HepG2 (cell line): ENCODE data around the gene CAPN15. TPM values are rescaled to one million over a fixed set of nuclear protein-coding genes. Genes with fewer than 3 reads are reported as not detected.

Source experiments
- ATAC-seq: fragments of 200-7000 bp; cut with Tn5 transposase; 3 replicates; pipeline ENCODE4 v1.9.1; 2020; ENCODE audit warnings: mild to moderate bottlenecking, moderate library complexity
- BruUV-seq: library from RNA; stranded (reverse); fragments of 400-500 nt; replicated peaks from 2 replicates; lab custom pipeline; 2021; lab: Mats Ljungman, UMichigan
- CTCF ChIA-PET: fragments of 300-600 bp; formaldehyde crosslinking; extraction: SDS; loops from one replicate; lab custom pipeline; 2021; ENCODE audit warnings: low total read pairs, inconsistent platforms, low intra/inter-chr PET ratio; lab: Yijun Ruan, JAX
- POLR2A ChIA-PET: fragments of 350-600 bp; sonication (Branson Sonifier 250); formaldehyde crosslinking; loops from one replicate; lab custom pipeline; 2020; ENCODE audit warnings: antibody characterized with exemption, inconsistent platforms; lab: Yijun Ruan, JAX
- DNase-seq: peaks from one replicate; pipeline ENCODE4 v3.0.0-alpha.2; 2015; ENCODE audit warnings: low spot score
- FAIRE-seq: peaks from 3 replicates; lab custom pipeline; 2011; peaks lifted over from hg19 to GRCh38; lab: Jason Lieb, UNC
- H2AFZ ChIP-seq: one replicate; pipeline ENCODE4 v1.6.1; 2011; ENCODE audit warnings: low read length, inconsistent platforms
- H3K27ac ChIP-seq: fragments of 300-600 bp; 3 replicates; pipeline ENCODE4 v1.8.0; 2011; ENCODE audit warnings: mixed run types, mild to moderate bottlenecking, mixed read lengths, low read length, inconsistent platforms; ENCODE audit not compliant: insufficient read depth; ENCODE audit errors: extremely low read length
- H3K27me3 ChIP-seq, 2 experiments: fragments of 200-600 bp in 1 of 2; 2 replicates in 1 of 2; 3 replicates in 1 of 2; pipeline versions ENCODE4 v1.6.0 to v1.8.0; 2011; ENCODE audit warnings: low read length in 2 of 2, mild to moderate bottlenecking in 2 of 2, moderate library complexity in 2 of 2, inconsistent platforms in 1 of 2; ENCODE audit not compliant: insufficient read depth in 2 of 2, control insufficient read depth in 1 of 2
- H3K36me3 ChIP-seq, 2 experiments: fragments of 200-600 bp in 1 of 2; replicated peaks in 1 of 2; 2 replicates in 1 of 2; 3 replicates in 1 of 2; pipeline versions ENCODE4 v1.5.1 to v1.8.0; 2011; ENCODE audit warnings: low read length in 2 of 2, inconsistent platforms in 1 of 2; ENCODE audit not compliant: insufficient read depth in 2 of 2, control insufficient read depth in 1 of 2
- H3K4me1 ChIP-seq: 2 replicates; pipeline ENCODE4 v1.5.1; 2012; ENCODE audit warnings: low read length, inconsistent platforms; ENCODE audit not compliant: insufficient read depth
- H3K4me2 ChIP-seq: 2 replicates; pipeline ENCODE4 v1.6.0; 2011; ENCODE audit warnings: low read depth, low read length, inconsistent platforms
- H3K4me3 ChIP-seq, 3 experiments: fragments of 200-600 bp in 1 of 3; sonication (generic), shearing (Covaris generic) in 1 of 3; replicated peaks in 1 of 3; 2 replicates each; pipeline ENCODE4 v1.5.1; 2011 to 2016; ENCODE audit warnings: low read length in 3 of 3, inconsistent platforms in 2 of 3, low read depth in 2 of 3, mild to moderate bottlenecking in 2 of 3, control low read depth in 1 of 3, mixed read lengths in 1 of 3; ENCODE audit not compliant: insufficient read depth in 1 of 3
- H3K79me2 ChIP-seq: one replicate; pipeline ENCODE4 v1.6.1; 2011; ENCODE audit warnings: low read length, inconsistent platforms; ENCODE audit not compliant: insufficient read depth
- H3K9ac ChIP-seq: 2 replicates; pipeline ENCODE4 v1.6.0; 2011; ENCODE audit warnings: mild to moderate bottlenecking, low read depth, low read length, inconsistent platforms; ENCODE audit not compliant: insufficient read depth
- H3K9me3 ChIP-seq: 2 replicates; pipeline ENCODE4 v1.5.1; 2012; ENCODE audit warnings: mild to moderate bottlenecking, low read length
- H4K20me1 ChIP-seq: 2 replicates; pipeline ENCODE4 v1.6.0; 2011; ENCODE audit warnings: inconsistent platforms, mild to moderate bottlenecking, low read length, moderate library complexity; ENCODE audit not compliant: insufficient read depth
- ERF ChIP-seq: IDR thresholded peaks from 2 replicates; pipeline ENCODE4 v1.6.1; 2018; ENCODE audit warnings: missing biosample characterization, missing genetic modification reagents
- FOXK1 ChIP-seq: sonication (generic); formaldehyde crosslinking; IDR thresholded peaks from 2 replicates; pipeline ENCODE4 v1.4.0; 2020; ENCODE audit warnings: low read depth, missing genetic modification reagents, borderline replicate concordance
- GATAD1 ChIP-seq: IDR thresholded peaks from 2 replicates; pipeline ENCODE4 v1.6.1; 2016; ENCODE audit warnings: missing genetic modification reagents, missing compliant biosample characterization
- HDAC1 ChIP-seq: sonication (generic); formaldehyde crosslinking; IDR thresholded peaks from 2 replicates; pipeline ENCODE4 v1.5.1; 2020; ENCODE audit warnings: mild to moderate bottlenecking, missing genetic modification reagents
- KMT2A ChIP-seq: sonication (generic); formaldehyde crosslinking; IDR thresholded peaks from 2 replicates; pipeline ENCODE4 v1.4.0; 2020; ENCODE audit warnings: missing genetic modification reagents
- MAZ ChIP-seq, 2 experiments: sonication (generic) in 1 of 2; formaldehyde crosslinking in 1 of 2; IDR thresholded peaks; 2 replicates each; pipeline versions ENCODE4 v1.5.0 to v1.6.1; 2012 to 2020; ENCODE audit warnings: low read depth in 2 of 2, mild to moderate bottlenecking in 2 of 2, borderline replicate concordance in 1 of 2, improper control_type of control experiment in 1 of 2, low read length in 1 of 2, missing genetic modification reagents in 1 of 2, moderate library complexity in 1 of 2
- PHF8 ChIP-seq: sonication (generic); formaldehyde crosslinking; IDR thresholded peaks from 2 replicates; pipeline ENCODE4 v1.5.0; 2020; ENCODE audit warnings: missing genetic modification reagents
- RFX1 ChIP-seq: fragments of 450-650 bp; IDR thresholded peaks from 2 replicates; pipeline ENCODE4 v1.6.1; 2017
- SAP130 ChIP-seq: IDR thresholded peaks from 2 replicates; pipeline ENCODE4 v1.6.1; 2016; ENCODE audit warnings: low read depth
- SOX13 ChIP-seq, 3 experiments: fragments of 450-650 bp in 1 of 3; sonication (generic) in 1 of 3; formaldehyde crosslinking in 1 of 3; IDR thresholded peaks in 2 of 3; conservative IDR thresholded peaks in 1 of 3; 2 replicates each; pipeline versions ENCODE4 v1.5.0 to v1.6.1; 2016 to 2020; ENCODE audit warnings: antibody characterized with exemption in 1 of 3, mild to moderate bottlenecking in 1 of 3, missing compliant biosample characterization in 1 of 3, missing genetic modification reagents in 1 of 3, moderate library complexity in 1 of 3
- THAP11 ChIP-seq: IDR thresholded peaks from 2 replicates; pipeline ENCODE4 v1.6.1; 2016; ENCODE audit warnings: missing biosample characterization, missing genetic modification reagents
- XRCC5 ChIP-seq: fragments of 200-400 bp; formaldehyde crosslinking; optimal IDR thresholded peaks from 2 replicates; pipeline ENCODE3; 2017; ENCODE audit warnings: mild to moderate bottlenecking, low read length
- YEATS4 ChIP-seq: sonication (generic); formaldehyde crosslinking; IDR thresholded peaks from 2 replicates; pipeline ENCODE4 v1.4.0; 2020; ENCODE audit warnings: missing genetic modification reagents, borderline replicate concordance
- ZFP36 ChIP-seq: fragments of 150-350 bp; IDR thresholded peaks from 2 replicates; pipeline ENCODE4 v1.6.1; 2018; ENCODE audit warnings: borderline replicate concordance, low read length, low read depth; ENCODE audit not compliant: partially characterized antibody
- ZNF577 ChIP-seq: sonication (generic); formaldehyde crosslinking; IDR thresholded peaks from 2 replicates; pipeline ENCODE4 v1.4.0; 2020; ENCODE audit warnings: mild to moderate bottlenecking, low read depth, missing genetic modification reagents, borderline replicate concordance
- WGBS: methylation state at CpG from one replicate; pipeline ENCODE4 v1.1.6; 2017; ENCODE audit warnings: low lambda C conversion rate; 5-methylcytosine and 5-hydroxymethylcytosine counted together
- in situ Hi-C: cut with HindIII; loops from 2 replicates; pipeline ENCODE4 v1.10.0; 2017; ENCODE audit warnings: low pct_unique_long_range_greater_than_20kb; ENCODE audit not compliant: extremely low pct_ligation_motif_present
- intact Hi-C: fragments of 100-400 bp; cut with micrococcal nuclease; formaldehyde crosslinking; loops from one replicate; pipeline ENCODE4 v1.10.0; 2022; ENCODE audit not compliant: unreplicated experiment
- polyA plus RNA-seq, 8 experiments: library from polyadenylated mRNA; depleted of rRNA in 3 of 8; stranded (reverse) in 7 of 8; unstranded in 1 of 8; fragments of >200 nt; fragmentation: Illumina TruSeq in 4 of 8; extraction: Trizol in 4 of 8; gene quantifications; 2 replicates each; pipeline versions ENCODE4 v1.2.1 to v1.2.3, GENCODE V29; 2011 to 2016; ENCODE audit warnings: low read depth in 4 of 8, missing spikeins in 1 of 8, mixed read lengths in 1 of 8; ENCODE audit not compliant: insufficient read depth in 1 of 8
- total RNA-seq, 5 experiments: library from RNA; depleted of rRNA; stranded (reverse); fragments of >200 nt; fragmentation: Illumina TruSeq; extraction: Trizol; gene quantifications; 2 replicates each; pipeline ENCODE4 v1.2.3, GENCODE V29; 2016; ENCODE audit warnings: low read depth in 1 of 5
- TF ChIP-seq, protein P1 (sequence below): sonication (generic); formaldehyde crosslinking; IDR thresholded peaks from 2 replicates; pipeline ENCODE4 v1.4.0; 2020; ENCODE audit warnings: mild to moderate bottlenecking, low read depth, missing genetic modification reagents
- TF ChIP-seq, protein P2 (sequence below): sonication (generic); formaldehyde crosslinking; conservative IDR thresholded peaks from 2 replicates; pipeline ENCODE4 v1.8.0; 2022; ENCODE audit warnings: mild to moderate bottlenecking, moderate library complexity, missing genetic modification reagents
- TF ChIP-seq, protein P3 (sequence below): IDR thresholded peaks from 2 replicates; pipeline ENCODE4 v1.6.1; 2016; ENCODE audit warnings: missing compliant biosample characterization, missing genetic modification reagents, borderline replicate concordance

The CAPN15 gene
- total and polyA plus RNA-seq, 2 of the 13 experiments (the other 11 are each of a cell fraction or from before 2014, with no cell fraction given) = 14.9 to 24.5 TPM

DNA sequence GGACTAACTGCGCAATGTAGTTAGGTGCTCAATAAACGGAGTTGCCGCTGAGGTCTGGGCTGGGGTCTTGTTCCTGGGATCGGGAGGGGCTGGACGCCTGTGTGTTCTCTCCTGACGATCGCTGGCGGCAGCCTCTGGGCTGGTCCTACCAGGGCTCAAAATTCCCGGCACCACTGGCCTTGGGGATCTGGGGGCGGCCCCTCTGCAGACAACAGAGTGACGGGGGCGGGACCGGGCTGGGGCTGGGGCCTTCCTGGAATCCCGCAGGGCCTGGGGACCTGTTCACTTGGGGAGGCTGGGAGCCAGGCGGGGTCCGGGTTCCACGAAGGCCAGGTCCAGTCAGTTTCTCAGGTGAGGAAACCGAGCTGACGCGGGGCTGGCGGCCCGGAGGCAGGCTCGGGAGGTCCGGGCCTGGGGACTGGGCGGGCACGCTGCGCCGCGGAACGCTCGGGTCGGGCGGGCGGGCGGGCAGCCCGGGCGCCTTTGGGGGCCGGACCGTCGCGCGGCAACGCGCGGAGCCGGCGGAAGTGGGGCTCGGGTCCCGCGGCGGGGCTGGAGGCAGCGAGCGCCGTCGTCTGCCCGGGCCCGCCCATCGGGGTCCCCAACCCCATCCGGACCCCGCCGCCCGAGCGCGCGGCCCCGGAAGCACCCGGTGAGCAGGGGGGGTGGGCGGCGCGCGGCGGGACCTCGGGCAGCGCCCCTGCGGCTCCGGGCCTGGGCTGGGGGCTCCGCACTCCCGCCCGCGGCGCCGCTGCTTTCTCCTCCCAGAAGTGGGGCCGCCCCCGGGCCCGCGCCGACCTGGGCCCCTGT is 42.1 kb downstream of the CAPN15 start, which contains the start of gene PIGQ:
Gene PIGQ, plus strand, starts transcription at position 524 of the 810 bp plus-strand sequence. CDS start 4,107 bp downstream, outside the sequence.
- no peak for FAIRE-seq
- H2AFZ ChIP-seq = no peak within 1 kb of the TSS
- TF ChIP-seq GATAD1 = peak; percentile 56
- TF ChIP-seq ZNF577 = no peak
- TF ChIP-seq, protein P1, sequence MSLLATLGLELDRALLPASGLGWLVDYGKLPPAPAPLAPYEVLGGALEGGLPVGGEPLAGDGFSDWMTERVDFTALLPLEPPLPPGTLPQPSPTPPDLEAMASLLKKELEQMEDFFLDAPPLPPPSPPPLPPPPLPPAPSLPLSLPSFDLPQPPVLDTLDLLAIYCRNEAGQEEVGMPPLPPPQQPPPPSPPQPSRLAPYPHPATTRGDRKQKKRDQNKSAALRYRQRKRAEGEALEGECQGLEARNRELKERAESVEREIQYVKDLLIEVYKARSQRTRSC (CRISPR knock-in tag) = 0 out of 2 replicates have a peak, but pooled peaks have one; percentile 58
- TF ChIP-seq YEATS4 = peak; percentile 23; the same call in 1 of the 2 replicates
- no peak for TF ChIP-seq SOX13 (IDR thresholded peaks at IDR 0.05)
- no peak for TF ChIP-seq SOX13 (CRISPR knock-in tag; conservative IDR thresholded peaks at IDR 0.05 in 1 of 2, IDR thresholded peaks at IDR 0.05 in 1 of 2)
- peak; percentile 91 for TF ChIP-seq SAP130 (CRISPR knock-in tag)
- TF ChIP-seq, protein P2, sequence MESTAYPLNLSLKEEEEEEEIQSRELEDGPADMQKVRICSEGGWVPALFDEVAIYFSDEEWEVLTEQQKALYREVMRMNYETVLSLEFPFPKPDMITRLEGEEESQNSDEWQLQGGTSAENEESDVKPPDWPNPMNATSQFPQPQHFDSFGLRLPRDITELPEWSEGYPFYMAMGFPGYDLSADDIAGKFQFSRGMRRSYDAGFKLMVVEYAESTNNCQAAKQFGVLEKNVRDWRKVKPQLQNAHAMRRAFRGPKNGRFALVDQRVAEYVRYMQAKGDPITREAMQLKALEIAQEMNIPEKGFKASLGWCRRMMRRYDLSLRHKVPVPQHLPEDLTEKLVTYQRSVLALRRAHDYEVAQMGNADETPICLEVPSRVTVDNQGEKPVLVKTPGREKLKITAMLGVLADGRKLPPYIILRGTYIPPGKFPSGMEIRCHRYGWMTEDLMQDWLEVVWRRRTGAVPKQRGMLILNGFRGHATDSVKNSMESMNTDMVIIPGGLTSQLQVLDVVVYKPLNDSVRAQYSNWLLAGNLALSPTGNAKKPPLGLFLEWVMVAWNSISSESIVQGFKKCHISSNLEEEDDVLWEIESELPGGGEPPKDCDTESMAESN (CRISPR knock-in tag) = 0 out of 2 replicates have a peak, but pooled peaks have one; percentile 30
- 0 out of 2 replicates have a peak, but pooled peaks have one; percentile 18 for TF ChIP-seq FOXK1 (CRISPR knock-in tag)
- TF ChIP-seq PHF8 (CRISPR knock-in tag) = peak; percentile 61
- peak; percentile 27 for TF ChIP-seq THAP11 (CRISPR knock-in tag)
- TF ChIP-seq, protein P3, sequence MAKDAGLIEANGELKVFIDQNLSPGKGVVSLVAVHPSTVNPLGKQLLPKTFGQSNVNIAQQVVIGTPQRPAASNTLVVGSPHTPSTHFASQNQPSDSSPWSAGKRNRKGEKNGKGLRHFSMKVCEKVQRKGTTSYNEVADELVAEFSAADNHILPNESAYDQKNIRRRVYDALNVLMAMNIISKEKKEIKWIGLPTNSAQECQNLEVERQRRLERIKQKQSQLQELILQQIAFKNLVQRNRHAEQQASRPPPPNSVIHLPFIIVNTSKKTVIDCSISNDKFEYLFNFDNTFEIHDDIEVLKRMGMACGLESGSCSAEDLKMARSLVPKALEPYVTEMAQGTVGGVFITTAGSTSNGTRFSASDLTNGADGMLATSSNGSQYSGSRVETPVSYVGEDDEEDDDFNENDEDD (CRISPR knock-in tag) = peak; percentile 46; the same call in 1 of the 2 replicates
- peak; percentile 62; the same call in 1 of the 2 replicates for TF ChIP-seq HDAC1 (CRISPR knock-in tag)
- TF ChIP-seq ZFP36 = no peak
- TF ChIP-seq KMT2A (CRISPR knock-in tag) = 0 out of 2 replicates have a peak, but pooled peaks have one; percentile 25
- TF ChIP-seq XRCC5 = peak; percentile 47
- no peak for TF ChIP-seq MAZ (IDR thresholded peaks at IDR 0.05; ENCODE audit: borderline replicate concordance, low read depth, low read length)
- TF ChIP-seq MAZ (CRISPR knock-in tag; IDR thresholded peaks at IDR 0.05; ENCODE audit: low read depth) = peak; percentile 26; the same call in 1 of the 2 replicates
- TF ChIP-seq ERF (CRISPR knock-in tag) = 0 out of 2 replicates have a peak, but pooled peaks have one; percentile 34
- TF ChIP-seq RFX1 = peak; percentile 35; the same call in 1 of the 2 replicates

More for the DNA sequence above, 42.1 kb downstream of the CAPN15 start, which contains the start of gene PIGQ:
- intact Hi-C loops = loop anchor here (5.0 kb wide), 1 partner anchor 37 kb away; no protein-coding TSS in a partner anchor
- in situ Hi-C loops = no loop called here
- Histone ChIP-seq H3K27ac (peak within 1 kb of the TSS; percentile 79), H3K9ac (peak within 1 kb of the TSS; percentile 80), H3K4me1 (peaks cover 56% of the 10 kb centered on the region), H3K36me3 (peaks cover 1 to 5% of the 10 kb centered on the region in 2 experiments; a peak in 1 of 5 replicates), H3K9me3 (no peaks in the 10 kb centered on the region), H3K79me2 (peaks cover 7% of the 10 kb centered on the region), H3K4me2 (peak within 1 kb of the TSS; percentile 91), H3K4me3 (peak within 1 kb of the TSS; percentile 88 to 97 (median 92)), H3K27me3 (peaks cover 4 to 17% of the 10 kb centered on the region in 2 experiments), H4K20me1 (no peaks in the 10 kb centered on the region)
- 0% methylated on average over 1 of the region's 87 CpGs for WGBS
- DNase-seq = peak; percentile 70
- ChIA-PET POLR2A (interaction anchor here (1.7 to 2.0 kb wide), 2 partner anchors 11 to 43 kb away, joined by 4 to 8 read pairs; partner anchors contain the start of gene CAPN15), CTCF (no interaction called here)
- peak; percentile 70 for ATAC-seq
- no TSS peak for BruUV-seq
